Stomach (tissue), 9 donors: ENCODE measurements around the gene EFNA1. TPM values are rescaled to one million over a fixed set of nuclear protein-coding genes. Genes with fewer than 3 reads are reported as not detected.
"Not testable (repeated sequence)": the region's sequence is repeated elsewhere in the genome, so short reads cannot be mapped to it uniquely, and the experiment has no call there.

Experiments
- DNase-seq, 2 donors: peaks; one replicate each; pipeline versions ENCODE4 v3.0.0 to v3.0.0-alpha.2; 2013 to 2019
- H3K27ac ChIP-seq, 5 donors: fragments of 200-600 bp in 4 of 5; sonication (generic) in 4 of 5; one replicate each; pipeline ENCODE4 v1.5.1; 2013 to 2019; ENCODE audit warnings: mild to moderate bottlenecking in 1 of 5, moderate library complexity in 1 of 5
- H3K27me3 ChIP-seq, 3 donors: fragments of 200-600 bp; sonication (generic); one replicate each; pipeline ENCODE4 v1.5.1; 2017 to 2019; ENCODE audit warnings: mixed run types in 1 of 3
- H3K36me3 ChIP-seq, 4 donors: fragments of 200-600 bp; sonication (generic); 1 replicate in 3 of 4; 2 replicates in 1 of 4; pipeline ENCODE4 v1.5.1; 2016 to 2019
- H3K4me1 ChIP-seq, 4 donors: fragments of 200-600 bp; sonication (generic); one replicate each; pipeline ENCODE4 v1.5.1; 2016 to 2019
- H3K4me3 ChIP-seq, 4 donors: fragments of 200-600 bp; sonication (generic) in 3 of 4; one replicate each; pipeline ENCODE4 v1.5.1; 2016 to 2019; ENCODE audit warnings: mild to moderate bottlenecking in 1 of 4
- H3K9me3 ChIP-seq, 4 donors: fragments of 200-600 bp; sonication (generic); one replicate each; pipeline ENCODE4 v1.5.1; 2016 to 2019
- CTCF ChIP-seq, 7 experiments: fragments of 450-650 bp in 4 of 7; fragments of 200-600 bp in 3 of 7; sonication (generic) in 3 of 7; IDR thresholded peaks; one replicate each; pipeline ENCODE4 v1.5.1; 2016 to 2019; ENCODE audit warnings: antibody characterized with exemption in 7 of 7, control low read depth in 2 of 7, mild to moderate bottlenecking in 1 of 7
- EP300 ChIP-seq: sonication (generic); formaldehyde crosslinking; IDR thresholded peaks from one replicate; pipeline ENCODE4 v1.6.1; 2017; ENCODE audit warnings: antibody characterized with exemption
- POLR2A ChIP-seq, 4 donors: fragments of 450-650 bp; IDR thresholded peaks; one replicate each; pipeline ENCODE4 v1.6.1; 2016; ENCODE audit warnings: antibody characterized with exemption in 4 of 4, control low read depth in 2 of 4, mild to moderate bottlenecking in 1 of 4, moderate library complexity in 1 of 4
- POLR2AphosphoS5 ChIP-seq, 3 donors: sonication (generic); formaldehyde crosslinking; IDR thresholded peaks; one replicate each; pipeline ENCODE4 v1.6.1; 2016; ENCODE audit warnings: antibody characterized with exemption in 3 of 3
- WGBS, 5 donors: extraction: QIAGEN DNeasy Blood & Tissue Kit in 3 of 5; methylation state at CpG; one replicate each; pipeline versions ENCODE4 v1.1.5 to v1.1.7; 2013 to 2018; 5-methylcytosine and 5-hydroxymethylcytosine counted together
- intact Hi-C: fragments of 100-400 bp; cut with DNase I; formaldehyde crosslinking; loops from one replicate; pipeline ENCODE4 v1.15.1; 2023; ENCODE audit warnings: low total_unique reads
- polyA plus RNA-seq, 3 donors: library from polyadenylated mRNA; stranded (reverse); fragments of 200-250 nt; gene quantifications; one replicate each; pipeline ENCODE4 v1.2.3, GENCODE V29; 2013
- total RNA-seq, 5 donors: library from RNA; depleted of rRNA; stranded (reverse); fragments of >200 nt; gene quantifications; one replicate each; pipeline versions ENCODE4 v1.1.0 to v1.2.3, GENCODE V29; 2014 to 2016
- donor health status: healthy with polysubstance abuse.
- donor health status: Bipolar disorder and iron deficiency.
- donor health status: healthy.

EFNA1 gene
- total and polyA plus RNA-seq, 8 donors: 12.2 to 75.3 (median 36.5) TPM

DNA sequence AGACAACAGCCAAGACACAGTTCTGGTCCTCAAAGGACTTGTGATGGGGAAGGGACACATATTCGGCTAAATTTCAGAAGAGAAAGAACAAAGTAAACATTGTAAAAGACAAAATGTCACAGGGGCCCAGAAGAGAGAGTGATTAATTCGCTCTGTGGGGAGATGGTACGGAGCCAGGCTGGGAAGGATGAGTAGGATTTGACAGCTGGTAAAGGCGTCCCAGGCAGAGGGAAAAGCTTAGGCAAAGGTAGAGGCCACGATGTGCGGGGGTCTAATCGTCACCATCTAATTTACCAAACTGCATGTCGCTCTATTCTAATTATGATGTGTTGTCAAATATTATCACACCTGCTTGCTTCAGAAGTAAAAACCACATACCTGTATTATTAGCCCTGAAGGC lies 17.3 kb upstream of the EFNA1 start:
- no peaks in the 10 kb centered on the region for H3K9me3 ChIP-seq
- no peak for DNase-seq
- peaks cover 0 to 8% (median 6%) of the 10 kb centered on the region in 4 donors for H3K4me1 ChIP-seq
- no peaks in the 10 kb centered on the region for H3K36me3 ChIP-seq
- WGBS, 5 donors: 83 to 90% (median 85%) methylated on average over 8 of the region's 8 CpGs
- TF ChIP-seq CTCF (IDR thresholded peaks at IDR 0.05) (no peak), POLR2A (IDR thresholded peaks at IDR 0.05) (no peak), POLR2AphosphoS5 (IDR thresholded peaks at IDR 0.05) (no peak), EP300 (no peak)
- intact Hi-C loops: no loop called here
- no peaks in the 10 kb centered on the region for H3K27me3 ChIP-seq
- H3K27ac ChIP-seq: no peak overlapping the region
- no peak overlapping the region for H3K4me3 ChIP-seq

- intact Hi-C loops: no loop called here
- 74 to 82% (median 75%) methylated on average over 8 of the region's 8 CpGs for WGBS, 5 donors
- no peaks in the 10 kb centered on the region for H3K9me3 ChIP-seq
- H3K27me3 ChIP-seq: no peaks in the 10 kb centered on the region
- no peaks in the 10 kb centered on the region for H3K36me3 ChIP-seq
- DNase-seq: no peak
- no peak overlapping the region for H3K4me3 ChIP-seq
- TF ChIP-seq POLR2A (IDR thresholded peaks at IDR 0.05): no peak
- no peak overlapping the region for H3K27ac ChIP-seq
- peaks cover 0 to 4% (median 2%) of the 10 kb centered on the region in 4 donors for H3K4me1 ChIP-seq
Observed at GRCh38 chr1:155110826-155111225, 16.9 kb upstream of the EFNA1 start.

DNA sequence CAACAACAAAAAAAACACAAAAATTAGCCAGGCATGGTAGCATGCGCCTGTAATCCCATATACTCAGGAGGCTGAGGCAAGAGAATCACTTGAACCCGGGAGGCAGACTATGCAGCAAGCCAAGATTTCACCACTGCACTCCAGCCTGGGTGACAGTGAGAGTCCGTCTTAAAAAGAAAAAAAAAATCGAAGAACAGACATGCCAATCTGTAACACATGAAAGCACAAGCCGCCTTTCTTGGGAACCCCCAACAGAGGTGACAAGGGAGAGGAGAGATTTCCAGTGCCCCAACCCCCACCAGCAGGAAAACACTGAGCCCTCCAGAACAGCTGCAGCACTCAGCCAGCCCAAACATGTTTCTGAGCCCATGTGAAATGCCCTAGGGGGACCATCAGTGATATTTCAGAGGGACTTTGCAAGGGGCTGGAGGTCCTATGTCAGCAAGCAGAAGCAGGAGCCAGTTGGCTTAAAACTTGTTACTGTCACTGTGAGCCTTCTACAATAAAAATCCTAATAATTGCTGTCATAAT lies 14.2 kb upstream of the EFNA1 start:
- intact Hi-C loops: no loop called here
- no peak overlapping the region for H3K4me3 ChIP-seq
- WGBS, 5 donors: 70 to 79% (median 76%) methylated on average over 5 of the region's 5 CpGs

DNA sequence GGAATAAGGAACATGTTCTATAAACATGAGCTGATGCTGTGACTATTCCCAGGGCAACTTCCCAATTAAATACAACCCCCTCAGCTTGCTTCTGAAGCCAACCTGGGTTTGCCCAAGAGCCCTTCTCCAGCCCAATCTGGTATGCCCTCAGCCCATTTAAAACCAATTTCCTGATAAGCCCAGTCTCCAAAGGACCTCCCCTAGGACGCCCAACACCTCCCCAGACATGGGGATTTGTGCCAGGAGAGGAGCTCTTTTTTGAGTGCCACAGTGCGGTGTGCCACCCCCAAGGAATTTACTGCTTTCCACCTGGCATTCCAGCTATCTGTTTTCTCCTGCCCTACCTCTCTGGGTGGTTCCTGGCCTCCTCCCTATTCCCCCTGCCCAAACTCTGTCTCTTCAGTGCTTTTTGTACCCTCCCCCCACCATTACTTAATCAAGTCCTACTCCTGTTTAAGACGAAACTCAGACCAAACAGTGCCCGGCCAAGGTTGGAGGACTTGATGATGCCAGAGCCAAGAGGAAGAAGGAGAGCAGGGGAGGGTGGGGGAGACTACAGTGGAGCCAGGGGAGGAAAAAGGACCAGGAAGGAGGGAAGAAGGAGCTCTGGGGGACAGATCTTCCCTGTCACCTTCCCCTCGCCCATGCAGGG lies 11.4 kb upstream of the EFNA1 start:
- intact Hi-C loops: no loop called here
- H3K27me3 ChIP-seq: peaks cover 0 to 7% (median 0%) of the 10 kb centered on the region in 3 donors
- no peak for DNase-seq
- TF ChIP-seq CTCF (IDR thresholded peaks at IDR 0.05): no peak
- no peak for TF ChIP-seq POLR2AphosphoS5 (IDR thresholded peaks at IDR 0.05)
- no peaks in the 10 kb centered on the region for H3K9me3 ChIP-seq
- 52 to 65% (median 60%) methylated on average over 5 of the region's 5 CpGs for WGBS, 5 donors
- no peaks in the 10 kb centered on the region for H3K36me3 ChIP-seq
- H3K4me3 ChIP-seq: no peak overlapping the region
- H3K27ac ChIP-seq: no peak overlapping the region
- H3K4me1 ChIP-seq: peaks cover 0 to 10% (median 5%) of the 10 kb centered on the region in 4 donors

More for the DNA sequence above, 14.2 kb upstream of the EFNA1 start:
- Histone ChIP-seq H3K36me3 (no peaks in the 10 kb centered on the region), H3K27ac (no peak overlapping the region), H3K9me3 (no peaks in the 10 kb centered on the region), H3K4me1 (no peaks in the 10 kb centered on the region), H3K27me3 (peaks cover 0 to 7% (median 0%) of the 10 kb centered on the region in 3 donors)
- no peak for DNase-seq
- TF ChIP-seq POLR2AphosphoS5 (IDR thresholded peaks at IDR 0.05): no peak
- no peak for TF ChIP-seq EP300
- no peak for TF ChIP-seq POLR2A (IDR thresholded peaks at IDR 0.05)
- TF ChIP-seq CTCF (IDR thresholded peaks at IDR 0.05): no peak

DNA sequence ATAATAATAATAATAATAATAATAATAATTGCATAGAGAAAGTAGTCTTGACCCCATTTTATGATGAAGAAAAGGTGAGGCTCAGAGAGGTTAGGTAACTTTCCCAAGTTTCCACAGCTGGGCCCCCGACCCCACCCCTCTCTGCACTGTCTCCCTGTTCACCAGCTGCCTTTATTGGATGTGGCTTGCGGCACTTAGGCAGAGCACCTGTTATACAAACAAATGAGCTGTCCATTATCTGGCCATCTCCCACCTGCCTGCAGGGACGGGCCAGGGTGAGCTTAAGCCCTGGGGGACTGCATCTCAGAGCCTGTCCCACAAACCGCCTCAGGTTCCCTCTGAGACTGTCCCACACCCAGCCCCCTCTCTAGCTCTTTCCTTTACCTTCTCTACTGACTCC lies 10.1 kb upstream of the EFNA1 start:
- WGBS, 5 donors: 59 to 78% (median 68%) methylated on average over 4 of the region's 4 CpGs
- H3K27me3 ChIP-seq: peaks cover 0 to 7% (median 0%) of the 10 kb centered on the region in 3 donors
- H3K27ac ChIP-seq: no peak overlapping the region
- H3K4me3 ChIP-seq: no peak overlapping the region
- H3K4me1 ChIP-seq: peaks cover 0 to 10% (median 5%) of the 10 kb centered on the region in 4 donors
- H3K36me3 ChIP-seq: no peaks in the 10 kb centered on the region
- no peaks in the 10 kb centered on the region for H3K9me3 ChIP-seq
- DNase-seq: no peak
- TF ChIP-seq POLR2AphosphoS5 (IDR thresholded peaks at IDR 0.05) (no peak), EP300 (no peak), CTCF (IDR thresholded peaks at IDR 0.05) (no peak), POLR2A (IDR thresholded peaks at IDR 0.05) (no peak)
- intact Hi-C loops: no loop called here

DNA sequence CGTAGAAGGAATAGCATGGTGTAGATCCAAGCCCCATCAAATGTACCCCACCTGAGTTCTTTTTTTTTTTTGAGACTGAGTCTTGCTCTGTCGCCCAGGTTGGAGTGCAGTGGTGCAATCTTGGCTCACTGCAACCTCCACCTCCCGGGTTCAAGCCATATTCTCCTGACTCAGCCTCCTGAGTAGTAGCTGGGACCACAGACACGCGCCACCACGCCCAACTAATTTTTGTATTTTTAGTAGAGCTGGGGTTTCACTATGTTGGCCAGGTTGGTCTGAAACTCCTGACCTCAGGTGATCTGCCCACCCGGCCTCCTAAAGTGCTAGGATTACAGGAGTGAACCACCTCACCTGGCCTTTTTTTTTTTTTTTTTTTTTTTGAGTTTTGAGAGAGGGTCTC lies 9.6 kb upstream of the EFNA1 start:
- intact Hi-C loops, H3K4me1 ChIP-seq, DNase-seq, H3K4me3 ChIP-seq, H3K27me3 ChIP-seq, H3K36me3 ChIP-seq, H3K9me3 ChIP-seq, H3K27ac ChIP-seq: not testable (repeated sequence)
- 80 to 95% (median 93%) methylated on average over 7 of the region's 7 CpGs for WGBS, 5 donors
